Measurements from ENCODE around the gene EXTL2. TPM values are rescaled to one million over a fixed set of nuclear protein-coding genes. Genes with fewer than 3 reads are reported as not detected.

EXTL2 gene
- total RNA-seq, 1 experiment from 2014 or later: 24.1 TPM

DNA sequence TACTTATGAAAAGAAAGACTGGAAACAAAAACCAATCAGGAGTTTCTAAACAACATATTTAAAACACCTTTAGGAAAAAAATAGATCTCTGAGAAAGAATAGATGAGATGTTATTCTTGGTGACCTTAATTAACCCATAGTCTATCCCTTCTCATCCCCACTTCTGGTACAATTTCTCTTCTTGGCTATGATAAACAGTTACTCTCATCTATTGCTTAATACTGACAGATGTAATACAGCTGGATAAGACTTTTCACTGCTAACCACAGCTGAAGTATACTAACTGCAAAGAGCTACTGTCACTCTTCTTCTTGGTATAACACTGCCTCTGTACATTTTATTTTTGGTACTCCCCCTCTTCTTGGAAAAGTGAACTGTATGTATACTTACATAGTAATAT, 15.2 kb downstream of the EXTL2 start:
- ChIA-PET CTCF (interaction anchor here (1.5 kb wide), 1 partner anchor 11 kb away, joined by 6 read pairs; no protein-coding TSS in a partner anchor), POLR2A (ENCODE audit: low non-redundant PET) (no interaction called here)
- Histone ChIP-seq H3K27me3 (replicated peaks; ENCODE audit: insufficient read depth, low read depth, low read length, poor library complexity) (no peaks in the 10 kb centered on the region), H3K4me3 (ENCODE audit: low read depth, low read length, poor library complexity, severe bottlenecking) (no peak overlapping the region), H3K9me3 (ENCODE audit: low read depth, low read length, poor library complexity, severe bottlenecking) (no peaks in the 10 kb centered on the region), H3K4me1 (ENCODE audit: insufficient read depth, low read length, poor library complexity, severe bottlenecking) (peaks cover 8% of the 10 kb centered on the region), H3K27ac (ENCODE audit: low read depth, low read length, poor library complexity, severe bottlenecking) (no peak overlapping the region), H3K36me3 (ENCODE audit: insufficient read depth, low read length, poor library complexity, severe bottlenecking) (no peaks in the 10 kb centered on the region)
- TF ChIP-seq, protein P1, sequence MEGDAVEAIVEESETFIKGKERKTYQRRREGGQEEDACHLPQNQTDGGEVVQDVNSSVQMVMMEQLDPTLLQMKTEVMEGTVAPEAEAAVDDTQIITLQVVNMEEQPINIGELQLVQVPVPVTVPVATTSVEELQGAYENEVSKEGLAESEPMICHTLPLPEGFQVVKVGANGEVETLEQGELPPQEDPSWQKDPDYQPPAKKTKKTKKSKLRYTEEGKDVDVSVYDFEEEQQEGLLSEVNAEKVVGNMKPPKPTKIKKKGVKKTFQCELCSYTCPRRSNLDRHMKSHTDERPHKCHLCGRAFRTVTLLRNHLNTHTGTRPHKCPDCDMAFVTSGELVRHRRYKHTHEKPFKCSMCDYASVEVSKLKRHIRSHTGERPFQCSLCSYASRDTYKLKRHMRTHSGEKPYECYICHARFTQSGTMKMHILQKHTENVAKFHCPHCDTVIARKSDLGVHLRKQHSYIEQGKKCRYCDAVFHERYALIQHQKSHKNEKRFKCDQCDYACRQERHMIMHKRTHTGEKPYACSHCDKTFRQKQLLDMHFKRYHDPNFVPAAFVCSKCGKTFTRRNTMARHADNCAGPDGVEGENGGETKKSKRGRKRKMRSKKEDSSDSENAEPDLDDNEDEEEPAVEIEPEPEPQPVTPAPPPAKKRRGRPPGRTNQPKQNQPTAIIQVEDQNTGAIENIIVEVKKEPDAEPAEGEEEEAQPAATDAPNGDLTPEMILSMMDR (conservative IDR thresholded peaks at IDR 0.05; ENCODE audit: low read depth, low read length): no peak
- no peak for TF ChIP-seq EZH2 (IDR thresholded peaks at IDR 0.05; ENCODE audit: borderline replicate concordance, low read depth, low read length, poor library complexity, severe bottlenecking)
- DNase-seq (ENCODE audit: low spot score): no peak
- intact Hi-C loops (cut with micrococcal nuclease; ENCODE audit: unreplicated experiment): no loop called here
- no TSS peak for BruUV-seq (replicated peaks)

DNA sequence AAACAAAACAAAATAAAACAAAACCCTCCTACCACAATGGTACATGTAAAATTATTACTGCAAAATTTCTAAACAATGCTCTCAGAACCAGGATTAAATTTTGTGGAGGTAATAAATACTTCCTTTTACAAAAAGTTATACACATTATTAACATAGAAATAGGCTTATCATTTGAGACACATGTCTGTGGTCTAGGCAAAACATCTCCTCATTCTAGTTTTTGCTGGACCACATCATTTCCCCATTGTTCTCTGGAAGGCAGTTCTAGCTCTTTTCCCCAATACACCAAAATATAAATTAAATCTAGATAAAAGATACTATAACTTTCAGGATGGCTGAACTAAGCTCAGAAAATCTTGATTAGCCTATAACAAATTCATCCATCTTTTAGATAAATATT, 18.4 kb downstream of the EXTL2 start:
- Histone ChIP-seq H3K27me3 (replicated peaks; ENCODE audit: insufficient read depth, low read depth, low read length, poor library complexity) (no peaks in the 10 kb centered on the region), H3K9me3 (ENCODE audit: low read depth, low read length, poor library complexity, severe bottlenecking) (no peaks in the 10 kb centered on the region), H3K4me1 (ENCODE audit: insufficient read depth, low read length, poor library complexity, severe bottlenecking) (no peaks in the 10 kb centered on the region), H3K36me3 (ENCODE audit: insufficient read depth, low read length, poor library complexity, severe bottlenecking) (no peaks in the 10 kb centered on the region), H3K27ac (ENCODE audit: low read depth, low read length, poor library complexity, severe bottlenecking) (no peak overlapping the region), H3K4me3 (ENCODE audit: low read depth, low read length, poor library complexity, severe bottlenecking) (no peak overlapping the region)
- POLR2A ChIA-PET (ENCODE audit: low non-redundant PET): no interaction called here
- DNase-seq (ENCODE audit: low spot score): no peak
- CTCF ChIA-PET: no interaction called here
- TF ChIP-seq EZH2 (IDR thresholded peaks at IDR 0.05; ENCODE audit: borderline replicate concordance, low read depth, low read length, poor library complexity, severe bottlenecking): no peak
- intact Hi-C loops (cut with micrococcal nuclease; ENCODE audit: unreplicated experiment): no loop called here
- no TSS peak for BruUV-seq (replicated peaks)

DNA sequence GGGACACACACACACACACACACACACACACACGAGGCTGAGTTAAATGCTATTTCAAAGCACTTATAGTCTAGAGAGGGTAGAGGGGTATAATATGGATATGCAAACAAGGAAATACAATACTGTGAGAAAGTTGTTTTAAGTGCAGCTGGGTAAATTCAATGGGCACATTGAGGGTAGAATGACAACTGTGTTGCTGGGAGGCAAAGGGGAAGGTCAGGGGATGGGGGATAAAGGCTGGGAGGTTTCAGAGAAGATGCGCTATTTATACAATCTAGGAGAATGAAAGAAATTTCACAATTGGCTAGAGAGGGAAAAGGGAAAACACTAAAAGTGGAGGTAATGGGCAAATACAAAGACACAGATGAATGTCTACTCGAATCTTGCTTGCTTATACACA, 19.4 kb downstream of the EXTL2 start:
- POLR2A ChIA-PET (ENCODE audit: low non-redundant PET): no interaction called here
- no peak overlapping the region for H3K27ac ChIP-seq (ENCODE audit: low read depth, low read length, poor library complexity, severe bottlenecking)
- no peak for TF ChIP-seq EZH2 (IDR thresholded peaks at IDR 0.05; ENCODE audit: borderline replicate concordance, low read depth, low read length, poor library complexity, severe bottlenecking)
- TF ChIP-seq, protein P1 (conservative IDR thresholded peaks at IDR 0.05; ENCODE audit: low read depth, low read length): no peak
- no peaks in the 10 kb centered on the region for H3K27me3 ChIP-seq (replicated peaks; ENCODE audit: insufficient read depth, low read depth, low read length, poor library complexity)
- no peaks in the 10 kb centered on the region for H3K36me3 ChIP-seq (ENCODE audit: insufficient read depth, low read length, poor library complexity, severe bottlenecking)
- H3K4me3 ChIP-seq (ENCODE audit: low read depth, low read length, poor library complexity, severe bottlenecking): no peak overlapping the region
- BruUV-seq (replicated peaks): no TSS peak
- no peak for DNase-seq (ENCODE audit: low spot score)
- CTCF ChIA-PET: no interaction called here
- no peaks in the 10 kb centered on the region for H3K4me1 ChIP-seq (ENCODE audit: insufficient read depth, low read length, poor library complexity, severe bottlenecking)
- no peaks in the 10 kb centered on the region for H3K9me3 ChIP-seq (ENCODE audit: low read depth, low read length, poor library complexity, severe bottlenecking)
- intact Hi-C loops (cut with micrococcal nuclease; ENCODE audit: unreplicated experiment): no loop called here

DNA sequence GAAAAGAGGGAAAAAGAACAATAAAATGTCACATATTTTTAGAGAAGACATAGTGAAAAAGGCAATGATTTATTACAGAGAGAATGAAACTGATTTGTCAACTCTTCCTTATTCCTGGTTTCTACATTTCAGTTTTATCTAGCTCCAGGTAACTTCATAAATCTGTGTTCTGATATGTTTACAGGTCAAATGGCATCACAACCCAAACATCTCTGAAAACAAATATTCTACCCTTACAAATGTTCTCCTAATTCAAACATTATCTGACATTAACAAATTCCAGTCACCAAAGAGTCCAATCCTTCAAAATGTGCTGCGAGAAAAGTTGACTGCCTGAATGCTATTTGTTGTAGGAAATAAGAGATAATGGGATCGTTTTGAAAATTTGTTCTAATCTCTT, 20.2 kb downstream of the EXTL2 start:
- intact Hi-C loops (cut with micrococcal nuclease; ENCODE audit: unreplicated experiment): no loop called here
- TF ChIP-seq, protein P1 (conservative IDR thresholded peaks at IDR 0.05; ENCODE audit: low read depth, low read length): no peak
- no peak for TF ChIP-seq EZH2 (IDR thresholded peaks at IDR 0.05; ENCODE audit: borderline replicate concordance, low read depth, low read length, poor library complexity, severe bottlenecking)
- Histone ChIP-seq H3K9me3 (ENCODE audit: low read depth, low read length, poor library complexity, severe bottlenecking) (no peaks in the 10 kb centered on the region), H3K27me3 (replicated peaks; ENCODE audit: insufficient read depth, low read depth, low read length, poor library complexity) (no peaks in the 10 kb centered on the region), H3K4me3 (ENCODE audit: low read depth, low read length, poor library complexity, severe bottlenecking) (no peak overlapping the region), H3K27ac (ENCODE audit: low read depth, low read length, poor library complexity, severe bottlenecking) (no peak overlapping the region), H3K36me3 (ENCODE audit: insufficient read depth, low read length, poor library complexity, severe bottlenecking) (no peaks in the 10 kb centered on the region), H3K4me1 (ENCODE audit: insufficient read depth, low read length, poor library complexity, severe bottlenecking) (no peaks in the 10 kb centered on the region)
- BruUV-seq (replicated peaks): no TSS peak
- CTCF ChIA-PET: no interaction called here
- POLR2A ChIA-PET (ENCODE audit: low non-redundant PET): no interaction called here
- no peak for DNase-seq (ENCODE audit: low spot score)

Data from A673 (cell line).